ENCODE measurements around the gene B9D2.

The B9D2 gene

DNA sequence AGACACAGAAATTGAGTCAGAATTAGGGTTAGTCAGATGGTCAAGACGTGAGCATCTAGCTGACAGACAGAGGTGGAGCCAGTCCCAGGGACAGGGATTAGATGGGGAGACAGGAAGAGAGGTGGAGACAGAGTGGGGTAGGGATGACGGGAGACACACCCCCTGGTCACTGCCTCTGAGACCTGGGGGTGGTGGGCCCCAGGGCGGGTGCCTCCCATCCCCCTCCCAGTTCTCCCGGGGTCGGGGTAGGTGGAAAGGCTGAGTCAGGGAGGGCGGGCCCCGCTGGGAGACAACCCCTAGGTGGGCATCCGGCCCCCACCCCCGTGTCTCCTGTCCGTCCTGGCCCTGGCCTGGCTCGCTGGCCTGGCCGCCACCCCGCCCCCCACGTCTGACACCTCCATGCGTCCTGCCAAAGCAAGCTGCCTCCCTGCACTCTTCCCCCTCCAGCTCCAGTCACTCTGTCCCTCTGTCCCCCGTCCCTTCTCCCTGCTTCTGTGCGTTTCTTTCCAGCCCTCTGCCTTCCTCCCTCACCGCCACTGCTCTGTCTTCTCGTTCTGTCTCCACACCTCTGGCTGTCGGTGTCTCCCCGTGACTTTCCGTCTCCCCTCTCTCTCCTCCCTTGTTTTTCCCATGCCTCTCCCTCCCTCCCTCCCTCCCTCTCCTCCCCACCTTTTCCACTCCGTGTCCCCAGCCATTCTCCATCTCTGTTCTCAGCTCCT lies 38.9 kb downstream of the B9D2 start:
- peak overlapping the region; percentile 33; the same call in 1 of the 2 replicates for H3K27ac ChIP-seq (ENCODE audit: extremely low read depth, low read depth, low read length)
- ChIA-PET CTCF (interaction anchor here (0.6 to 1.7 kb wide), 5 partner anchors 11 to 426 kb away, joined by 3 to 9 read pairs (median 4); partner anchors contain the start of gene TGFB1), POLR2A (interaction anchor here (0.6 to 2.5 kb wide), 9 partner anchors 11 to 576 kb away, joined by 3 to 10 read pairs (median 4); partner anchors contain the start of genes DMAC2 and HNRNPUL1)
- TF ChIP-seq GLIS2 (tag by site-specific recombination; IDR thresholded peaks at IDR 0.05) = peak; percentile 95
- peak; percentile 80 for TF ChIP-seq ZNF366 (tag by site-specific recombination; conservative IDR thresholded peaks at IDR 0.05)
- TF ChIP-seq SP2 (tag by site-specific recombination; IDR thresholded peaks at IDR 0.05) = peak; percentile 65
- TF ChIP-seq, protein P1, sequence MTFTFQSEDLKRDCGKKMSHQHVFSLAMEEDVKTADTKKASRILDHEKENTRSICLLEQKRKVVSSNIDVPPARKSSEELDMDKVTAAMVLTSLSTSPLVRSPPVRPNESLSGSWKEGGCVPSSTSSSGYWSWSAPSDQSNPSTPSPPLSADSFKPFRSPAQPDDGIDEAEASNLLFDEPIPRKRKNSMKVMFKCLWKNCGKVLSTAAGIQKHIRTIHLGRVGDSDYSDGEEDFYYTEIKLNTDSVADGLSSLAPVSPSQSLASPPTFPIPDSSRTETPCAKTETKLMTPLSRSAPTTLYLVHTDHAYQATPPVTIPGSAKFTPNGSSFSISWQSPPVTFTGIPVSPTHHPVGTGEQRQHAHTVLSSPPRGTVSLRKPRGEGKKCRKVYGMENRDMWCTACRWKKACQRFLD (tag by site-specific recombination; IDR thresholded peaks at IDR 0.05) = no peak
- TF ChIP-seq ZNF558 (tag by site-specific recombination; IDR thresholded peaks at IDR 0.05) = no peak
- peak; percentile 71 for TF ChIP-seq KLF9 (tag by site-specific recombination; IDR thresholded peaks at IDR 0.05; ENCODE audit: low read depth)
- peak; percentile 85 for TF ChIP-seq EGR2 (tag by site-specific recombination; IDR thresholded peaks at IDR 0.05; ENCODE audit: low read depth)
- TF ChIP-seq, protein P2, sequence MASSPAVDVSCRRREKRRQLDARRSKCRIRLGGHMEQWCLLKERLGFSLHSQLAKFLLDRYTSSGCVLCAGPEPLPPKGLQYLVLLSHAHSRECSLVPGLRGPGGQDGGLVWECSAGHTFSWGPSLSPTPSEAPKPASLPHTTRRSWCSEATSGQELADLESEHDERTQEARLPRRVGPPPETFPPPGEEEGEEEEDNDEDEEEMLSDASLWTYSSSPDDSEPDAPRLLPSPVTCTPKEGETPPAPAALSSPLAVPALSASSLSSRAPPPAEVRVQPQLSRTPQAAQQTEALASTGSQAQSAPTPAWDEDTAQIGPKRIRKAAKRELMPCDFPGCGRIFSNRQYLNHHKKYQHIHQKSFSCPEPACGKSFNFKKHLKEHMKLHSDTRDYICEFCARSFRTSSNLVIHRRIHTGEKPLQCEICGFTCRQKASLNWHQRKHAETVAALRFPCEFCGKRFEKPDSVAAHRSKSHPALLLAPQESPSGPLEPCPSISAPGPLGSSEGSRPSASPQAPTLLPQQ (tag by site-specific recombination; IDR thresholded peaks at IDR 0.05) = peak; percentile 94
- TF ChIP-seq ZBTB20 (tag by site-specific recombination; IDR thresholded peaks at IDR 0.05) = no peak
- TF ChIP-seq, protein P3, sequence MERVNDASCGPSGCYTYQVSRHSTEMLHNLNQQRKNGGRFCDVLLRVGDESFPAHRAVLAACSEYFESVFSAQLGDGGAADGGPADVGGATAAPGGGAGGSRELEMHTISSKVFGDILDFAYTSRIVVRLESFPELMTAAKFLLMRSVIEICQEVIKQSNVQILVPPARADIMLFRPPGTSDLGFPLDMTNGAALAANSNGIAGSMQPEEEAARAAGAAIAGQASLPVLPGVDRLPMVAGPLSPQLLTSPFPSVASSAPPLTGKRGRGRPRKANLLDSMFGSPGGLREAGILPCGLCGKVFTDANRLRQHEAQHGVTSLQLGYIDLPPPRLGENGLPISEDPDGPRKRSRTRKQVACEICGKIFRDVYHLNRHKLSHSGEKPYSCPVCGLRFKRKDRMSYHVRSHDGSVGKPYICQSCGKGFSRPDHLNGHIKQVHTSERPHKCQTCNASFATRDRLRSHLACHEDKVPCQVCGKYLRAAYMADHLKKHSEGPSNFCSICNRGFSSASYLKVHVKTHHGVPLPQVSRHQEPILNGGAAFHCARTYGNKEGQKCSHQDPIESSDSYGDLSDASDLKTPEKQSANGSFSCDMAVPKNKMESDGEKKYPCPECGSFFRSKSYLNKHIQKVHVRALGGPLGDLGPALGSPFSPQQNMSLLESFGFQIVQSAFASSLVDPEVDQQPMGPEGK (tag by site-specific recombination; IDR thresholded peaks at IDR 0.05) = peak; percentile 47; the same call in 1 of the 2 replicates
- peak; percentile 41; the same call in 1 of the 2 replicates for TF ChIP-seq ZBTB48 (tag by site-specific recombination; IDR thresholded peaks at IDR 0.05)
- TF ChIP-seq, protein P4, sequence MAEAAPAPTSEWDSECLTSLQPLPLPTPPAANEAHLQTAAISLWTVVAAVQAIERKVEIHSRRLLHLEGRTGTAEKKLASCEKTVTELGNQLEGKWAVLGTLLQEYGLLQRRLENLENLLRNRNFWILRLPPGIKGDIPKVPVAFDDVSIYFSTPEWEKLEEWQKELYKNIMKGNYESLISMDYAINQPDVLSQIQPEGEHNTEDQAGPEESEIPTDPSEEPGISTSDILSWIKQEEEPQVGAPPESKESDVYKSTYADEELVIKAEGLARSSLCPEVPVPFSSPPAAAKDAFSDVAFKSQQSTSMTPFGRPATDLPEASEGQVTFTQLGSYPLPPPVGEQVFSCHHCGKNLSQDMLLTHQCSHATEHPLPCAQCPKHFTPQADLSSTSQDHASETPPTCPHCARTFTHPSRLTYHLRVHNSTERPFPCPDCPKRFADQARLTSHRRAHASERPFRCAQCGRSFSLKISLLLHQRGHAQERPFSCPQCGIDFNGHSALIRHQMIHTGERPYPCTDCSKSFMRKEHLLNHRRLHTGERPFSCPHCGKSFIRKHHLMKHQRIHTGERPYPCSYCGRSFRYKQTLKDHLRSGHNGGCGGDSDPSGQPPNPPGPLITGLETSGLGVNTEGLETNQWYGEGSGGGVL (tag by site-specific recombination; IDR thresholded peaks at IDR 0.05) = peak; percentile 84
- TF ChIP-seq ZFP69B (tag by site-specific recombination; IDR thresholded peaks at IDR 0.05) = peak; percentile 96
- peak; percentile 86 for TF ChIP-seq ZNF600 (tag by site-specific recombination; IDR thresholded peaks at IDR 0.05)
- peak; percentile 55; the same call in 1 of the 2 replicates for TF ChIP-seq PRDM1 (tag by site-specific recombination; IDR thresholded peaks at IDR 0.05)
- TF ChIP-seq ZNF626 (tag by site-specific recombination; IDR thresholded peaks at IDR 0.05) = no peak
- TF ChIP-seq ZIC2 (tag by site-specific recombination; IDR thresholded peaks at IDR 0.05) = peak; percentile 27
- TF ChIP-seq SP7 (tag by site-specific recombination; IDR thresholded peaks at IDR 0.05) = peak; percentile 90
- peak; percentile 82 for TF ChIP-seq GLIS1 (tag by site-specific recombination; IDR thresholded peaks at IDR 0.05)
- TF ChIP-seq ZBTB17 (tag by site-specific recombination; IDR thresholded peaks at IDR 0.05) = no peak
- peak; percentile 86 for TF ChIP-seq KLF1 (tag by site-specific recombination; IDR thresholded peaks at IDR 0.05)
- TF ChIP-seq ZFHX2 (tag by site-specific recombination; conservative IDR thresholded peaks at IDR 0.05) = peak; percentile 88
- TF ChIP-seq ZBTB21 (tag by site-specific recombination; IDR thresholded peaks at IDR 0.05) = 0 out of 2 replicates have a peak, but pooled peaks have one; percentile 11
- 0 out of 2 replicates have a peak, but pooled peaks have one; percentile 38 for TF ChIP-seq SP3 (tag by site-specific recombination; IDR thresholded peaks at IDR 0.05)
- TF ChIP-seq WT1 (tag by site-specific recombination; IDR thresholded peaks at IDR 0.05) = peak; percentile 41
- TF ChIP-seq, protein P5, sequence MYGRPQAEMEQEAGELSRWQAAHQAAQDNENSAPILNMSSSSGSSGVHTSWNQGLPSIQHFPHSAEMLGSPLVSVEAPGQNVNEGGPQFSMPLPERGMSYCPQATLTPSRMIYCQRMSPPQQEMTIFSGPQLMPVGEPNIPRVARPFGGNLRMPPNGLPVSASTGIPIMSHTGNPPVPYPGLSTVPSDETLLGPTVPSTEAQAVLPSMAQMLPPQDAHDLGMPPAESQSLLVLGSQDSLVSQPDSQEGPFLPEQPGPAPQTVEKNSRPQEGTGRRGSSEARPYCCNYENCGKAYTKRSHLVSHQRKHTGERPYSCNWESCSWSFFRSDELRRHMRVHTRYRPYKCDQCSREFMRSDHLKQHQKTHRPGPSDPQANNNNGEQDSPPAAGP (tag by site-specific recombination; IDR thresholded peaks at IDR 0.05) = peak; percentile 83
- TF ChIP-seq YY1 (tag by site-specific recombination; IDR thresholded peaks at IDR 0.05) = no peak
- H3K9me3 ChIP-seq (ENCODE audit: control insufficient read depth, insufficient read depth, low read depth, low read length) = no peaks in the 10 kb centered on the region
- H3K4me3 ChIP-seq (ENCODE audit: low read depth, low read length) = no peak overlapping the region
- peaks cover 12 to 41% of the 10 kb centered on the region in 2 experiments; a peak in 2 of 3 replicates for H3K36me3 ChIP-seq (ENCODE audit: control insufficient read depth in 2 of 2, insufficient read depth in 1 of 2, low read length in 2 of 2)
- peaks cover 22% of the 10 kb centered on the region for H3K4me1 ChIP-seq (ENCODE audit: control insufficient read depth, insufficient read depth, low read length)
